ENCODE data around the gene C1QTNF1.
A peak's percentile ranks its signal among the peaks of the same experiment; 100 is the strongest.

Gene C1QTNF1

DNA sequence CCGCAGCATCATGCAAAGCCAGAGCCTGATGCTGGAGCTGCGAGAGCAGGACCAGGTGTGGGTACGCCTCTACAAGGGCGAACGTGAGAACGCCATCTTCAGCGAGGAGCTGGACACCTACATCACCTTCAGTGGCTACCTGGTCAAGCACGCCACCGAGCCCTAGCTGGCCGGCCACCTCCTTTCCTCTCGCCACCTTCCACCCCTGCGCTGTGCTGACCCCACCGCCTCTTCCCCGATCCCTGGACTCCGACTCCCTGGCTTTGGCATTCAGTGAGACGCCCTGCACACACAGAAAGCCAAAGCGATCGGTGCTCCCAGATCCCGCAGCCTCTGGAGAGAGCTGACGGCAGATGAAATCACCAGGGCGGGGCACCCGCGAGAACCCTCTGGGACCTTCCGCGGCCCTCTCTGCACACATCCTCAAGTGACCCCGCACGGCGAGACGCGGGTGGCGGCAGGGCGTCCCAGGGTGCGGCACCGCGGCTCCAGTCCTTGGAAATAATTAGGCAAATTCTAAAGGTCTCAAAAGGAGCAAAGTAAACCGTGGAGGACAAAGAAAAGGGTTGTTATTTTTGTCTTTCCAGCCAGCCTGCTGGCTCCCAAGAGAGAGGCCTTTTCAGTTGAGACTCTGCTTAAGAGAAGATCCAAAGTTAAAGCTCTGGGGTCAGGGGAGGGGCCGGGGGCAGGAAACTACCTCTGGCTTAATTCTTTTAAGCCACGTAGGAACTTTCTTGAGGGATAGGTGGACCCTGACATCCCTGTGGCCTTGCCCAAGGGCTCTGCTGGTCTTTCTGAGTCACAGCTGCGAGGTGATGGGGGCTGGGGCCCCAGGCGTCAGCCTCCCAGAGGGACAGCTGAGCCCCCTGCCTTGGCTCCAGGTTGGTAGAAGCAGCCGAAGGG is 24.2 kb downstream of the C1QTNF1 start:
- H3K79me2 ChIP-seq (ENCODE audit: low read length): no peaks in the 10 kb centered on the region
- peaks cover 96% of the 10 kb centered on the region for H3K27me3 ChIP-seq (replicated peaks; ENCODE audit: insufficient read depth, low read length)
- H3K4me2 ChIP-seq (ENCODE audit: low read depth, low read length): no peak overlapping the region
- H3K9ac ChIP-seq (ENCODE audit: low read length): no peak overlapping the region
- TF ChIP-seq, protein P1, sequence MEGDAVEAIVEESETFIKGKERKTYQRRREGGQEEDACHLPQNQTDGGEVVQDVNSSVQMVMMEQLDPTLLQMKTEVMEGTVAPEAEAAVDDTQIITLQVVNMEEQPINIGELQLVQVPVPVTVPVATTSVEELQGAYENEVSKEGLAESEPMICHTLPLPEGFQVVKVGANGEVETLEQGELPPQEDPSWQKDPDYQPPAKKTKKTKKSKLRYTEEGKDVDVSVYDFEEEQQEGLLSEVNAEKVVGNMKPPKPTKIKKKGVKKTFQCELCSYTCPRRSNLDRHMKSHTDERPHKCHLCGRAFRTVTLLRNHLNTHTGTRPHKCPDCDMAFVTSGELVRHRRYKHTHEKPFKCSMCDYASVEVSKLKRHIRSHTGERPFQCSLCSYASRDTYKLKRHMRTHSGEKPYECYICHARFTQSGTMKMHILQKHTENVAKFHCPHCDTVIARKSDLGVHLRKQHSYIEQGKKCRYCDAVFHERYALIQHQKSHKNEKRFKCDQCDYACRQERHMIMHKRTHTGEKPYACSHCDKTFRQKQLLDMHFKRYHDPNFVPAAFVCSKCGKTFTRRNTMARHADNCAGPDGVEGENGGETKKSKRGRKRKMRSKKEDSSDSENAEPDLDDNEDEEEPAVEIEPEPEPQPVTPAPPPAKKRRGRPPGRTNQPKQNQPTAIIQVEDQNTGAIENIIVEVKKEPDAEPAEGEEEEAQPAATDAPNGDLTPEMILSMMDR (IDR thresholded peaks at IDR 0.05; ENCODE audit: low read length): no peak
- TF ChIP-seq EZH2phosphoT487 (IDR thresholded peaks at IDR 0.05; ENCODE audit: low read length): no peak
- no peak for TF ChIP-seq EZH2 (optimal IDR thresholded peaks at IDR 0.05; ENCODE audit: low read depth, low read length)
- no peak overlapping the region for H3K27ac ChIP-seq (ENCODE audit: low read length)
- H3K36me3 ChIP-seq (replicated peaks; ENCODE audit: insufficient read depth, low read length): no peaks in the 10 kb centered on the region
- H3K4me1 ChIP-seq (ENCODE audit: low read length): no peaks in the 10 kb centered on the region
- H3K9me2 ChIP-seq (replicated peaks; ENCODE audit: insufficient read depth, low read length): no peaks in the 10 kb centered on the region
- no peak overlapping the region for H2AFZ ChIP-seq (ENCODE audit: low read length)
- H3K9me3 ChIP-seq (replicated peaks; ENCODE audit: insufficient read depth, low read length): no peaks in the 10 kb centered on the region
- no peaks in the 10 kb centered on the region for H4K20me1 ChIP-seq (ENCODE audit: insufficient read depth, low read length)
- no peak overlapping the region for H3K4me3 ChIP-seq (ENCODE audit: low read length)
- H3F3A ChIP-seq (ENCODE audit: insufficient read depth, low read length): no peaks in the 10 kb centered on the region
- DNase-seq: no peak

DNA sequence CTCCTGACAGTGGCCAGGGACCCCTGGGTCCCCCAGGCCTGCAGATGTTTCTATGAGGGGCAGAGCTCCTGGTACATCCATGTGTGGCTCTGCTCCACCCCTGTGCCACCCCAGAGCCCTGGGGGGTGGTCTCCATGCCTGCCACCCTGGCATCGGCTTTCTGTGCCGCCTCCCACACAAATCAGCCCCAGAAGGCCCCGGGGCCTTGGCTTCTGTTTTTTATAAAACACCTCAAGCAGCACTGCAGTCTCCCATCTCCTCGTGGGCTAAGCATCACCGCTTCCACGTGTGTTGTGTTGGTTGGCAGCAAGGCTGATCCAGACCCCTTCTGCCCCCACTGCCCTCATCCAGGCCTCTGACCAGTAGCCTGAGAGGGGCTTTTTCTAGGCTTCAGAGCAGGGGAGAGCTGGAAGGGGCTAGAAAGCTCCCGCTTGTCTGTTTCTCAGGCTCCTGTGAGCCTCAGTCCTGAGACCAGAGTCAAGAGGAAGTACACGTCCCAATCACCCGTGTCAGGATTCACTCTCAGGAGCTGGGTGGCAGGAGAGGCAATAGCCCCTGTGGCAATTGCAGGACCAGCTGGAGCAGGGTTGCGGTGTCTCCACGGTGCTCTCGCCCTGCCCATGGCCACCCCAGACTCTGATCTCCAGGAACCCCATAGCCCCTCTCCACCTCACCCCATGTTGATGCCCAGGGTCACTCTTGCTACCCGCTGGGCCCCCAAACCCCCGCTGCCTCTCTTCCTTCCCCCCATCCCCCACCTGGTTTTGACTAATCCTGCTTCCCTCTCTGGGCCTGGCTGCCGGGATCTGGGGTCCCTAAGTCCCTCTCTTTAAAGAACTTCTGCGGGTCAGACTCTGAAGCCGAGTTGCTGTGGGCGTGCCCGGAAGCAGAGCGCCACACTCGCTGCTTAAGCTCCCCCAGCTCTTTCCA is 25.1 kb downstream of the C1QTNF1 start:
- no peak for DNase-seq
- H3K9me2 ChIP-seq (replicated peaks; ENCODE audit: insufficient read depth, low read length): no peaks in the 10 kb centered on the region
- H3K9ac ChIP-seq (ENCODE audit: low read length): no peak overlapping the region
- no peaks in the 10 kb centered on the region for H3K4me1 ChIP-seq (ENCODE audit: low read length)
- no peak overlapping the region for H3K4me3 ChIP-seq (ENCODE audit: low read length)
- H3F3A ChIP-seq (ENCODE audit: insufficient read depth, low read length): no peaks in the 10 kb centered on the region
- no peak for TF ChIP-seq EZH2phosphoT487 (IDR thresholded peaks at IDR 0.05; ENCODE audit: low read length)
- TF ChIP-seq, protein P1 (IDR thresholded peaks at IDR 0.05; ENCODE audit: low read length): no peak
- TF ChIP-seq EZH2 (optimal IDR thresholded peaks at IDR 0.05; ENCODE audit: low read depth, low read length): no peak
- H3K27ac ChIP-seq (ENCODE audit: low read length): no peak overlapping the region
- H2AFZ ChIP-seq (ENCODE audit: low read length): 0 out of 2 replicates have a peak overlapping the region, but pooled peaks have one; percentile 49
- no peaks in the 10 kb centered on the region for H3K9me3 ChIP-seq (replicated peaks; ENCODE audit: insufficient read depth, low read length)
- H3K4me2 ChIP-seq (ENCODE audit: low read depth, low read length): peak overlapping the region; percentile 23
- H3K79me2 ChIP-seq (ENCODE audit: low read length): no peaks in the 10 kb centered on the region
- H3K27me3 ChIP-seq (replicated peaks; ENCODE audit: insufficient read depth, low read length): peaks cover 97% of the 10 kb centered on the region
- H4K20me1 ChIP-seq (ENCODE audit: insufficient read depth, low read length): no peaks in the 10 kb centered on the region
- H3K36me3 ChIP-seq (replicated peaks; ENCODE audit: insufficient read depth, low read length): no peaks in the 10 kb centered on the region

DNA sequence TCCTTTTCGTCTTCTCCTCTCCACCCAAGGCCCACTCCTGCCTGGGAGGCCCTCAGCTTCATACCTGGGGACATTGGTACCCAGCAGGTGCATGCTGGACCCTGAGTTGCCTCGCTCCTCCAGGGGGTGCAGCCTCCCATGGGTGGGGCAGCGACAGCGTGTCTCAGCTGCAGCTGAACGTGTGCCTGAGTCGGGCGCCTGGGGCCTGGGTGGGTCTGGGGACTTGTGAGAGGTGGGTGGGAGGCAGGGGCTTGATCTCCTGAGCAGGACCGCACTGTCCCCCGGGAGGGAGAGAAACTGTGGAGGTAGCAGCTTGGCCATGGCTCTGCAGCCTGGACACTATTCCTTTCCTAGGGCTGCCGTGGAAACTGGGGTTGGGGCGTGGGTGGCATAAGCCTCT is 25.9 kb downstream of the C1QTNF1 start:
- H3K9ac ChIP-seq (ENCODE audit: low read length): no peak overlapping the region
- H3F3A ChIP-seq (ENCODE audit: insufficient read depth, low read length): no peaks in the 10 kb centered on the region
- no peaks in the 10 kb centered on the region for H3K9me2 ChIP-seq (replicated peaks; ENCODE audit: insufficient read depth, low read length)
- no peaks in the 10 kb centered on the region for H3K4me1 ChIP-seq (ENCODE audit: low read length)
- H3K27ac ChIP-seq (ENCODE audit: low read length): no peak overlapping the region
- H4K20me1 ChIP-seq (ENCODE audit: insufficient read depth, low read length): no peaks in the 10 kb centered on the region
- no peak overlapping the region for H3K4me3 ChIP-seq (ENCODE audit: low read length)
- H3K27me3 ChIP-seq (replicated peaks; ENCODE audit: insufficient read depth, low read length): peaks cover 97% of the 10 kb centered on the region
- H3K4me2 ChIP-seq (ENCODE audit: low read depth, low read length): peak overlapping the region; percentile 23
- TF ChIP-seq EZH2 (optimal IDR thresholded peaks at IDR 0.05; ENCODE audit: low read depth, low read length): no peak
- TF ChIP-seq, protein P1 (IDR thresholded peaks at IDR 0.05; ENCODE audit: low read length): no peak
- no peak for TF ChIP-seq EZH2phosphoT487 (IDR thresholded peaks at IDR 0.05; ENCODE audit: low read length)
- H2AFZ ChIP-seq (ENCODE audit: low read length): 0 out of 2 replicates have a peak overlapping the region, but pooled peaks have one; percentile 49
- no peaks in the 10 kb centered on the region for H3K36me3 ChIP-seq (replicated peaks; ENCODE audit: insufficient read depth, low read length)
- no peaks in the 10 kb centered on the region for H3K9me3 ChIP-seq (replicated peaks; ENCODE audit: insufficient read depth, low read length)
- DNase-seq: no peak
- no peaks in the 10 kb centered on the region for H3K79me2 ChIP-seq (ENCODE audit: low read length)
